A549 (cell line): ENCODE results near the gene ANKRD6. TPM values are rescaled to one million over a fixed set of nuclear protein-coding genes. Genes with fewer than 3 reads are reported as not detected.

Experiments used
- ATAC-seq, 2 experiments: fragments of 200-7000 bp in 1 of 2; fragments of >200 bp in 1 of 2; cut with Nextera tagmentation in 1 of 2; cut with Tn5 transposase in 1 of 2; 3 replicates each; pipeline versions ENCODE4 v1.8.0 to v1.9.1; 2018 to 2020; ENCODE audit warnings: mild to moderate bottlenecking in 1 of 2, moderate library complexity in 1 of 2
- CTCF ChIA-PET: fragments of 300-600 bp; sonication (Branson Sonifier 250); formaldehyde crosslinking; extraction: SDS; loops from one replicate; lab custom pipeline; 2021; ENCODE audit warnings: antibody characterized with exemption, inconsistent platforms; lab: Yijun Ruan, JAX
- POLR2A ChIA-PET: fragments of 350-600 bp; formaldehyde crosslinking; extraction: SDS; loops from one replicate; lab custom pipeline; 2021; ENCODE audit warnings: antibody characterized with exemption, inconsistent platforms; lab: Yijun Ruan, JAX
- DNase-seq, 2 experiments: peaks; one replicate each; pipeline versions ENCODE4 v3.0.0 to v3.0.0-alpha.2; 2011 to 2016; ENCODE audit warnings: low read depth in 1 of 2, low spot score in 1 of 2
- FAIRE-seq: peaks from 2 replicates; lab custom pipeline; 2011; peaks lifted over from hg19 to GRCh38; lab: Jason Lieb, UNC
- H3K27ac ChIP-seq, 2 experiments: fragments of >200 bp; sonication (Bioruptor Twin); formaldehyde crosslinking; 3 replicates each; pipeline ENCODE4 v1.5.1; 2016 to 2017
- H3K4me1 ChIP-seq: fragments of >200 bp; sonication (Bioruptor Twin); formaldehyde crosslinking; 3 replicates; pipeline ENCODE4 v1.6.1; 2016
- H3K4me2 ChIP-seq: fragments of >200 bp; sonication (Bioruptor Twin); formaldehyde crosslinking; 3 replicates; pipeline ENCODE4 v1.6.1; 2016
- H3K4me3 ChIP-seq: fragments of >200 bp; sonication (Bioruptor Twin); formaldehyde crosslinking; 3 replicates; pipeline ENCODE4 v1.5.1; 2016
- H3K9me3 ChIP-seq: fragments of >200 bp; sonication (Bioruptor Twin); formaldehyde crosslinking; 3 replicates; pipeline ENCODE4 v1.6.1; 2016
- BCL3 ChIP-seq: fragments of >200 bp; sonication (Bioruptor Twin); formaldehyde crosslinking; IDR thresholded peaks from 3 replicates; pipeline ENCODE4 v1.6.1; 2016
- CBX8 ChIP-seq: fragments of 200-600 bp; sonication (generic); IDR thresholded peaks from 2 replicates; pipeline ENCODE4 v1.6.1; 2016
- CHD2 ChIP-seq: fragments of 150-350 bp; IDR thresholded peaks from 2 replicates; pipeline ENCODE4 v1.6.1; 2014; ENCODE audit warnings: low read length; ENCODE audit not compliant: partially characterized antibody
- EHF ChIP-seq: fragments of 250-450 bp; sonication (Bioruptor Pico); IDR thresholded peaks from 2 replicates; pipeline ENCODE4 v1.5.0; 2020; ENCODE audit warnings: mild to moderate bottlenecking
- EP300 ChIP-seq, 2 experiments: fragments of >200 bp; sonication (Bioruptor Twin); formaldehyde crosslinking; IDR thresholded peaks; 2 replicates in 1 of 2; 3 replicates in 1 of 2; pipeline ENCODE4 v1.6.1; 2016 to 2017
- FOSL2 ChIP-seq, 2 experiments: fragments of 450-650 bp in 1 of 2; fragments of >200 bp in 1 of 2; sonication (Bioruptor Twin) in 1 of 2; formaldehyde crosslinking; IDR thresholded peaks; 2 replicates each; pipeline versions ENCODE4 v1.5.0 to v1.6.1; 2016 to 2020; ENCODE audit warnings: mild to moderate bottlenecking in 1 of 2, moderate library complexity in 1 of 2
- FOXS1 ChIP-seq: fragments of 250-450 bp; sonication (Bioruptor Pico); IDR thresholded peaks from 2 replicates; pipeline ENCODE4 v1.5.0; 2020; ENCODE audit warnings: mild to moderate bottlenecking, moderate library complexity
- HEYL ChIP-seq: fragments of 250-450 bp; sonication (Bioruptor Pico); IDR thresholded peaks from 2 replicates; pipeline ENCODE4 v1.8.0; 2021; ENCODE audit warnings: mild to moderate bottlenecking, moderate library complexity
- HOXA7 ChIP-seq: fragments of 250-450 bp; sonication (Bioruptor Pico); IDR thresholded peaks from 2 replicates; pipeline ENCODE4 v1.5.0; 2020; ENCODE audit warnings: mild to moderate bottlenecking, moderate library complexity
- HOXB13 ChIP-seq: fragments of 250-450 bp; sonication (Bioruptor Pico); IDR thresholded peaks from 2 replicates; pipeline ENCODE4 v1.5.0; 2020; ENCODE audit warnings: low read depth, mild to moderate bottlenecking, moderate library complexity
- MAX ChIP-seq: IDR thresholded peaks from 2 replicates; pipeline ENCODE4 v1.6.1; 2012
- MYC ChIP-seq: IDR thresholded peaks from 2 replicates; pipeline ENCODE4 v1.6.1; 2012; ENCODE audit warnings: mild to moderate bottlenecking, inconsistent platforms, low read length, improper control_type of control experiment, borderline replicate concordance
- PBX3 ChIP-seq: IDR thresholded peaks from 2 replicates; pipeline ENCODE4 v1.6.1; 2012
- POLR2AphosphoS2 ChIP-seq: conservative IDR thresholded peaks from 2 replicates; pipeline ENCODE4 v1.6.1; 2012; ENCODE audit warnings: low read length, improper control_type of control experiment, inconsistent platforms
- RCOR1 ChIP-seq: fragments of 150-350 bp; IDR thresholded peaks from 2 replicates; pipeline ENCODE4 v1.6.1; 2014; ENCODE audit warnings: antibody characterized with exemption, low read length, low read depth
- SREBF2 ChIP-seq: fragments of 450-650 bp; IDR thresholded peaks from 2 replicates; pipeline ENCODE4 v1.6.1; 2014; ENCODE audit warnings: mild to moderate bottlenecking, moderate library complexity
- TP53 ChIP-seq: fragments of 250-450 bp; sonication (Bioruptor Pico); IDR thresholded peaks from 2 replicates; pipeline ENCODE4 v1.5.0; 2021; ENCODE audit warnings: mild to moderate bottlenecking, moderate library complexity
- USF2 ChIP-seq: fragments of 450-650 bp; IDR thresholded peaks from 2 replicates; pipeline ENCODE4 v1.6.1; 2014; ENCODE audit warnings: antibody characterized with exemption
- ZFP36 ChIP-seq: fragments of 450-650 bp; IDR thresholded peaks from 2 replicates; pipeline ENCODE4 v1.6.1; 2014; ENCODE audit warnings: borderline replicate concordance; ENCODE audit not compliant: partially characterized antibody
- ZNF302 ChIP-seq: fragments of 250-450 bp; sonication (Bioruptor Pico); IDR thresholded peaks from 2 replicates; pipeline ENCODE4 v1.9.0; 2021; ENCODE audit warnings: inconsistent platforms, mild to moderate bottlenecking, moderate library complexity
- WGBS: methylation state at CpG from one replicate; pipeline ENCODE4 v1.1.6; 2017; ENCODE audit errors: missing lambda C conversion rate; 5-methylcytosine and 5-hydroxymethylcytosine counted together
- polyA plus RNA-seq, 4 experiments: library from polyadenylated mRNA; depleted of rRNA in 3 of 4; stranded (reverse); fragments of >200 nt; fragmentation: RNase III in 1 of 4; extraction: RNeasy Plus Mini Kit Qiagen cat#74134 plus additional on column Dnase treatment in 1 of 4; gene quantifications; 2 replicates in 3 of 4; 3 replicates in 1 of 4; pipeline ENCODE4 v1.2.3, GENCODE V29; 2011 to 2017

ANKRD6 gene
- polyA plus RNA-seq, 2 of the 4 experiments (the other 2 are of a cell fraction), result 2.2 to 3.6 TPM

GRCh38 chr6:89602166-89602565 lies 169.2 kb downstream of the ANKRD6 start:
- H3K9me3 ChIP-seq, result no peaks in the 10 kb centered on the region
- H3K27ac ChIP-seq, result no peak overlapping the region
- ATAC-seq (no peak), FAIRE-seq (no peak), DNase-seq (no peak)
- H3K4me3 ChIP-seq, result no peak overlapping the region
- H3K4me1 ChIP-seq, result no peaks in the 10 kb centered on the region
- TF ChIP-seq CBX8, result no peak
- no peak for TF ChIP-seq TP53 (CRISPR knock-in tag)
- no peak for TF ChIP-seq POLR2AphosphoS2
- TF ChIP-seq HOXB13, result no peak
- TF ChIP-seq ZNF302 (CRISPR knock-in tag), result no peak
- no peak for TF ChIP-seq EHF
- TF ChIP-seq HOXA7, result no peak
- TF ChIP-seq EP300 (IDR thresholded peaks at IDR 0.05), result no peak
- TF ChIP-seq SREBF2, result no peak
- TF ChIP-seq CHD2, result no peak
- TF ChIP-seq BCL3, result no peak
- TF ChIP-seq MYC, result no peak
- no peak for TF ChIP-seq RCOR1
- ChIA-PET POLR2A (no interaction called here), CTCF (interaction anchor here (3.3 kb wide), 1 partner anchor 8 kb away, joined by 14 read pairs; no protein-coding TSS in a partner anchor)
- 93% methylated on average over 6 of the region's 6 CpGs for WGBS
- H3K4me2 ChIP-seq, result no peak overlapping the region

- no peak overlapping the region for H3K27ac ChIP-seq
- no peak overlapping the region for H3K4me2 ChIP-seq
- H3K4me3 ChIP-seq, result no peak overlapping the region
- ATAC-seq (no peak), DNase-seq (no peak), FAIRE-seq (no peak)
- no peaks in the 10 kb centered on the region for H3K9me3 ChIP-seq
- POLR2A ChIA-PET, result no interaction called here
- no peaks in the 10 kb centered on the region for H3K4me1 ChIP-seq
- TF ChIP-seq HEYL (CRISPR knock-in tag), result no peak
- TF ChIP-seq MAX, result no peak
- TF ChIP-seq RCOR1, result no peak
- CTCF ChIA-PET, result interaction anchor here (0.6 to 1.1 kb wide), 3 partner anchors 12 to 436 kb away, joined by 3 read pairs; no protein-coding TSS in a partner anchor
- WGBS, result 74% methylated on average over 4 of the region's 5 CpGs
These were observed 171.7 kb downstream of the ANKRD6 start for GRCh38 chr6:89604653-89605052.

GRCh38 chr6:89605861-89606260 lies 172.9 kb downstream of the ANKRD6 start:
- WGBS, result 55% methylated on average over 4 of the region's 5 CpGs
- DNase-seq (no peak), ATAC-seq (no peak), FAIRE-seq (no peak)
- ChIA-PET CTCF (interaction anchor here (0.6 kb wide), 1 partner anchor 234 kb away, joined by 3 read pairs; no protein-coding TSS in a partner anchor), POLR2A (no interaction called here)
- Histone ChIP-seq H3K4me2 (no peak overlapping the region), H3K27ac (no peak overlapping the region), H3K4me3 (no peak overlapping the region), H3K9me3 (no peaks in the 10 kb centered on the region), H3K4me1 (no peaks in the 10 kb centered on the region)
- TF ChIP-seq MAX, result no peak
- no peak for TF ChIP-seq FOSL2 (IDR thresholded peaks at IDR 0.05)
- TF ChIP-seq FOSL2 (CRISPR knock-in tag; IDR thresholded peaks at IDR 0.05), result no peak
- no peak for TF ChIP-seq ZFP36
- no peak for TF ChIP-seq FOXS1 (CRISPR knock-in tag)
- no peak for TF ChIP-seq PBX3
- TF ChIP-seq USF2, result no peak
